HepG2 (cell line): Measurements from ENCODE around the gene NUP107. TPM values are rescaled to one million over a fixed set of nuclear protein-coding genes. Genes with fewer than 3 reads are reported as not detected.

Experiments used
- BRF2 ChIP-seq: sonication (generic); formaldehyde crosslinking; IDR thresholded peaks from 2 replicates; pipeline ENCODE4 v1.8.1; 2022; ENCODE audit warnings: mild to moderate bottlenecking, missing genetic modification reagents
- ELF1 ChIP-seq: sonication (generic); formaldehyde crosslinking; IDR thresholded peaks from 2 replicates; pipeline ENCODE4 v1.4.0; 2020; ENCODE audit warnings: missing genetic modification reagents
- FOXA3 ChIP-seq: IDR thresholded peaks from 2 replicates; pipeline ENCODE4 v1.6.1; 2016; ENCODE audit warnings: missing genetic modification reagents, missing compliant biosample characterization
- IRF2 ChIP-seq: IDR thresholded peaks from 2 replicates; pipeline ENCODE4 v1.6.1; 2018; ENCODE audit warnings: missing genetic modification reagents, missing compliant biosample characterization
- MIXL1 ChIP-seq: IDR thresholded peaks from 2 replicates; pipeline ENCODE4 v1.6.1; 2016
- NFRKB ChIP-seq: fragments of 450-650 bp; IDR thresholded peaks from 2 replicates; pipeline ENCODE4 v1.6.1; 2017
- PAF1 ChIP-seq: IDR thresholded peaks from 2 replicates; pipeline ENCODE4 v1.6.1; 2016; ENCODE audit warnings: missing genetic modification reagents, missing compliant biosample characterization
- REL ChIP-seq: sonication (generic); formaldehyde crosslinking; conservative IDR thresholded peaks from 2 replicates; pipeline ENCODE4 v1.8.0; 2022; ENCODE audit warnings: mild to moderate bottlenecking, missing genetic modification reagents, moderate library complexity
- SMAD3 ChIP-seq: sonication (generic); formaldehyde crosslinking; IDR thresholded peaks from 2 replicates; pipeline ENCODE4 v1.4.0; 2020; ENCODE audit warnings: missing genetic modification reagents
- SOX6 ChIP-seq, 2 experiments: fragments of 450-650 bp in 1 of 2; sonication (generic) in 1 of 2; formaldehyde crosslinking in 1 of 2; IDR thresholded peaks; 2 replicates each; pipeline versions ENCODE4 v1.4.0 to v1.6.1; 2017 to 2020; ENCODE audit warnings: antibody characterized with exemption in 1 of 2, mild to moderate bottlenecking in 1 of 2, missing genetic modification reagents in 1 of 2
- SRY ChIP-seq: sonication (generic); formaldehyde crosslinking; IDR thresholded peaks from 2 replicates; pipeline ENCODE4 v1.8.0; 2022; ENCODE audit warnings: mild to moderate bottlenecking, missing genetic modification reagents
- YEATS4 ChIP-seq: sonication (generic); formaldehyde crosslinking; IDR thresholded peaks from 2 replicates; pipeline ENCODE4 v1.4.0; 2020; ENCODE audit warnings: missing genetic modification reagents, borderline replicate concordance
- ZNF256 ChIP-seq: sonication (generic); formaldehyde crosslinking; conservative IDR thresholded peaks from 2 replicates; pipeline ENCODE4 v1.4.0; 2020; ENCODE audit warnings: missing genetic modification reagents
- ZNF552 ChIP-seq: sonication (generic); formaldehyde crosslinking; IDR thresholded peaks from 2 replicates; pipeline ENCODE4 v1.9.0; 2022; ENCODE audit warnings: missing genetic modification reagents, mild to moderate bottlenecking, borderline replicate concordance
- ZNF576 ChIP-seq: sonication (generic); formaldehyde crosslinking; IDR thresholded peaks from 2 replicates; pipeline ENCODE4 v1.4.0; 2020; ENCODE audit warnings: mild to moderate bottlenecking, missing genetic modification reagents
- ZNF580 ChIP-seq: IDR thresholded peaks from 2 replicates; pipeline ENCODE4 v1.6.1; 2016; ENCODE audit warnings: low read depth, borderline replicate concordance
- ZNF879 ChIP-seq: sonication (generic); formaldehyde crosslinking; IDR thresholded peaks from 2 replicates; pipeline ENCODE4 v1.8.1; 2023; ENCODE audit warnings: missing genetic modification reagents
- ZNF883 ChIP-seq: sonication (generic); formaldehyde crosslinking; IDR thresholded peaks from 2 replicates; pipeline ENCODE4 v1.5.1; 2020; ENCODE audit warnings: mild to moderate bottlenecking, missing genetic modification reagents; ENCODE audit errors: not compliant biosample characterization
- polyA plus RNA-seq, 8 experiments: library from polyadenylated mRNA; depleted of rRNA in 3 of 8; stranded (reverse) in 7 of 8; unstranded in 1 of 8; fragments of >200 nt; fragmentation: Illumina TruSeq in 4 of 8; extraction: Trizol in 4 of 8; gene quantifications; 2 replicates each; pipeline versions ENCODE4 v1.2.1 to v1.2.3, GENCODE V29; 2011 to 2016; ENCODE audit warnings: low read depth in 4 of 8, missing spikeins in 1 of 8, mixed read lengths in 1 of 8; ENCODE audit not compliant: insufficient read depth in 1 of 8
- total RNA-seq, 5 experiments: library from RNA; depleted of rRNA; stranded (reverse); fragments of >200 nt; fragmentation: Illumina TruSeq; extraction: Trizol; gene quantifications; 2 replicates each; pipeline ENCODE4 v1.2.3, GENCODE V29; 2016; ENCODE audit warnings: low read depth in 1 of 5
- TF ChIP-seq, protein P1 (sequence below): sonication (generic); formaldehyde crosslinking; IDR thresholded peaks from 2 replicates; pipeline ENCODE4 v1.5.1; 2020; ENCODE audit warnings: missing genetic modification reagents, mild to moderate bottlenecking, borderline replicate concordance
- TF ChIP-seq, protein P2 (sequence below): sonication (generic); formaldehyde crosslinking; IDR thresholded peaks from 2 replicates; pipeline ENCODE4 v1.4.0; 2020; ENCODE audit warnings: mild to moderate bottlenecking, low read depth, missing genetic modification reagents
- TF ChIP-seq, protein P3 (sequence below): sonication (generic); formaldehyde crosslinking; IDR thresholded peaks from 2 replicates; pipeline ENCODE4 v1.5.0; 2020; ENCODE audit warnings: missing genetic modification reagents

The NUP107 gene
- total and polyA plus RNA-seq, 2 of the 13 experiments (the other 11 are each of a cell fraction or from before 2014, with no cell fraction given): 54.7 to 100 TPM

DNA sequence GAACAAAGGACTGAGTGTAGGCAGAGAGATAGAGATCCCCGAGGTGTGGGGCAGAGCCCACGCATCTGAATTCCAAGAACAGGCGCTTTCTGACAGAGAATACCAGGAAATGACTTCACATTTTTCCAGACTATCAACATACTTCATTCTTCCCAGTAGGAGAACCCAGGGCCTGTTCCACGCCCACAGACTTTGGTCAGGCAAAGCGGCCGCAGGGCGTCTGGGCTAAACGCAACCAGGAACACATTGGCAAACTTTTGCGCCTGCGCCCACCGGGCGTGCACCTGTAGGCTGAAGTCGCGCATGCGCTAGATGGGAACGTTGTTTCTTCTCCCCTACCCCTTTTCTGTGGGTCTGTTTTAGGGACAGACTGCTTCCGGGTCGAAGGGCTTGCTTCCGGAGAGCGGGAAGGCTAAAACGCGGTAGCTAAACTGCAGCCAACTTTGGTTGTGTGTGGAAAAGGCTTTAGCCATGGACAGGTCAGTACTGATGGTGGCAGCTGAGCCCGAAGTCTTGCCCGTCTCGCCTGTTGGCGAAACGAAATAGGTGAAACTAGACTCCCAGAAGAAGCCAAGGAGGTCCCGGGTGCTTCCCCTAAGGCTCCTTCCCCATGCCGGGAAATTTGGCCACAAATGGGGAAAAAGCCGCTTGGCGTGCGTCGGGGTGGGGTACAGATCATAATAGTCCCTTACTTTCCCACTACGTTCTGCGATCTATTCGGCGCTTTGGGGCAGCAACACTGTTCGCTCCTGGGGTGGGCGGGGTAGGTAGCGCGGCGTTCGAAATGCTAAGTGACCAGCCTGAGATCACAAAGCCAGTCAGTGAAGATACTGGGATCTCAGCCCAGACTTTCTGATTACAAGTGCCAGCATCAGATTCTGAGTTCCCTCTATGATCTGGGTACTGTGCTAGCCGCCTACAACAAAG, at the start of gene NUP107 (continued):
- TF ChIP-seq ZNF256 (CRISPR knock-in tag) (no peak), ZNF883 (CRISPR knock-in tag) (peak; percentile 54), SRY (CRISPR knock-in tag) (0 out of 2 replicates have a peak, but pooled peaks have one; percentile 31), IRF2 (CRISPR knock-in tag) (peak; percentile 97), NFRKB (no peak), ZNF580 (CRISPR knock-in tag) (peak; percentile 90; the same call in 1 of the 2 replicates), ZNF552 (CRISPR knock-in tag) (peak; percentile 61; the same call in 1 of the 2 replicates), ELF1 (peak; percentile 93), FOXA3 (CRISPR knock-in tag) (peak; percentile 77), BRF2 (peak; percentile 81; the same call in 1 of the 2 replicates), PAF1 (CRISPR knock-in tag) (no peak), REL (no peak), ZNF879 (CRISPR knock-in tag) (no peak), SOX6 (IDR thresholded peaks at IDR 0.05) (no peak), SOX6 (CRISPR knock-in tag; IDR thresholded peaks at IDR 0.05) (peak; percentile 66; the same call in 1 of the 2 replicates), SMAD3 (CRISPR knock-in tag) (peak; percentile 95; the same call in 1 of the 2 replicates), MIXL1 (CRISPR knock-in tag) (peak; percentile 85), ZNF576 (CRISPR knock-in tag) (0 out of 2 replicates have a peak, but pooled peaks have one; percentile 53), YEATS4 (peak; percentile 92; the same call in 1 of the 2 replicates)
- TF ChIP-seq, protein P1, sequence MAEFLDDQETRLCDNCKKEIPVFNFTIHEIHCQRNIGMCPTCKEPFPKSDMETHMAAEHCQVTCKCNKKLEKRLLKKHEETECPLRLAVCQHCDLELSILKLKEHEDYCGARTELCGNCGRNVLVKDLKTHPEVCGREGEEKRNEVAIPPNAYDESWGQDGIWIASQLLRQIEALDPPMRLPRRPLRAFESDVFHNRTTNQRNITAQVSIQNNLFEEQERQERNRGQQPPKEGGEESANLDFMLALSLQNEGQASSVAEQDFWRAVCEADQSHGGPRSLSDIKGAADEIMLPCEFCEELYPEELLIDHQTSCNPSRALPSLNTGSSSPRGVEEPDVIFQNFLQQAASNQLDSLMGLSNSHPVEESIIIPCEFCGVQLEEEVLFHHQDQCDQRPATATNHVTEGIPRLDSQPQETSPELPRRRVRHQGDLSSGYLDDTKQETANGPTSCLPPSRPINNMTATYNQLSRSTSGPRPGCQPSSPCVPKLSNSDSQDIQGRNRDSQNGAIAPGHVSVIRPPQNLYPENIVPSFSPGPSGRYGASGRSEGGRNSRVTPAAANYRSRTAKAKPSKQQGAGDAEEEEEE (CRISPR knock-in tag): no peak
- TF ChIP-seq, protein P2, sequence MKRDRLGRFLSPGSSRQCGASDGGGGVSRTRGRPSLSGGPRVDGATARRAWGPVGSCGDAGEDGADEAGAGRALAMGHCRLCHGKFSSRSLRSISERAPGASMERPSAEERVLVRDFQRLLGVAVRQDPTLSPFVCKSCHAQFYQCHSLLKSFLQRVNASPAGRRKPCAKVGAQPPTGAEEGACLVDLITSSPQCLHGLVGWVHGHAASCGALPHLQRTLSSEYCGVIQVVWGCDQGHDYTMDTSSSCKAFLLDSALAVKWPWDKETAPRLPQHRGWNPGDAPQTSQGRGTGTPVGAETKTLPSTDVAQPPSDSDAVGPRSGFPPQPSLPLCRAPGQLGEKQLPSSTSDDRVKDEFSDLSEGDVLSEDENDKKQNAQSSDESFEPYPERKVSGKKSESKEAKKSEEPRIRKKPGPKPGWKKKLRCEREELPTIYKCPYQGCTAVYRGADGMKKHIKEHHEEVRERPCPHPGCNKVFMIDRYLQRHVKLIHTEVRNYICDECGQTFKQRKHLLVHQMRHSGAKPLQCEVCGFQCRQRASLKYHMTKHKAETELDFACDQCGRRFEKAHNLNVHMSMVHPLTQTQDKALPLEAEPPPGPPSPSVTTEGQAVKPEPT (CRISPR knock-in tag): peak; percentile 78; the same call in 1 of the 2 replicates
- TF ChIP-seq, protein P3, sequence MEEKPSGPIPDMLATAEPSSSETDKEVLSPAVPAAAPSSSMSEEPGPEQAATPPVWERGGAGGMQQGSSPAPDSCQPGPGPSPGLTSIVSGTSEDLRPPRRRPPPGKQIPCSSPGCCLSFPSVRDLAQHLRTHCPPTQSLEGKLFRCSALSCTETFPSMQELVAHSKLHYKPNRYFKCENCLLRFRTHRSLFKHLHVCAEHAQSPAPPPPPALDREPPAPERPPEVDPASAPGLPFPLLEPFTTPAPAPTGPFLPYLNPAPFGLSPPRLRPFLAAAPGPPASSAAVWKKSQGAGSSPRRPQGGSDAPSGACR (CRISPR knock-in tag): peak; percentile 78; the same call in 1 of the 2 replicates
